OCI-LY3 (cell line): ENCODE data around the gene NCAPD3.

Experiments
- CTCF ChIP-seq: fragments of 200-600, 300-600 bp; sonication (generic); IDR thresholded peaks from 2 replicates; pipeline ENCODE4 v1.5.1; 2014; ENCODE audit warnings: antibody characterized with exemption, low read length, low read depth
- EZH2phosphoT487 ChIP-seq: fragments of 200-600 bp; shearing (Covaris generic); IDR thresholded peaks from 2 replicates; pipeline ENCODE4 v1.6.1; 2018; ENCODE audit warnings: antibody characterized with exemption, mixed run types, low read depth

- TF ChIP-seq CTCF (no peak), EZH2phosphoT487 (no peak)
These were observed 98.9 kb downstream of the NCAPD3 start for GRCh38 chr11:134124660-134125451.
